NCI-H510A (cell line): Measurements from ENCODE around the gene MAGI2.

Experiments
- DNase-seq: peaks from one replicate; lab custom pipeline; 2025; lab: John Stamatoyannopoulos, UW

MAGI2 gene

GRCh38 chr7:77985974-77986339 is 1467.5 kb downstream of the MAGI2 start:
- no peak for DNase-seq

- DNase-seq, result no peak
These were observed 1468.1 kb downstream of the MAGI2 start for GRCh38 chr7:77985232-77985973.

DNA sequence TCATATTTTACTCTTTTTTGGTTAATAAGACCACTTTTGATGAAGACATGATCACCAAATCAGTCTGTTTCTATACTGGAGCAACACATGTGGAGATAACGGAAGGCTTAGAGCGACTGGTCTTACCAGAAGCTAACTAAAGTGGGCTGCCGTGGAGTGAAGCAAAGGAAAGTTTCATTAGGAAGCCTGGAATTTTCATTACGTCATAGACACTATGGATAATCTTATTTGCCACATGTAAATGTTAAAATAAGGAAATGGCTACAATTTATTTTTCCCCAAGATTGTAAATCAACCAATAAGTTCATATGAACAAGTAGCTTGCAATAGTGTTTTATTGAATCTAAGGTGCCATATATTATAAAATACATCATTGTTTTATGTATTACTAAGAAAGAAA is 1469.5 kb downstream of the MAGI2 start:
- DNase-seq, result no peak

DNA sequence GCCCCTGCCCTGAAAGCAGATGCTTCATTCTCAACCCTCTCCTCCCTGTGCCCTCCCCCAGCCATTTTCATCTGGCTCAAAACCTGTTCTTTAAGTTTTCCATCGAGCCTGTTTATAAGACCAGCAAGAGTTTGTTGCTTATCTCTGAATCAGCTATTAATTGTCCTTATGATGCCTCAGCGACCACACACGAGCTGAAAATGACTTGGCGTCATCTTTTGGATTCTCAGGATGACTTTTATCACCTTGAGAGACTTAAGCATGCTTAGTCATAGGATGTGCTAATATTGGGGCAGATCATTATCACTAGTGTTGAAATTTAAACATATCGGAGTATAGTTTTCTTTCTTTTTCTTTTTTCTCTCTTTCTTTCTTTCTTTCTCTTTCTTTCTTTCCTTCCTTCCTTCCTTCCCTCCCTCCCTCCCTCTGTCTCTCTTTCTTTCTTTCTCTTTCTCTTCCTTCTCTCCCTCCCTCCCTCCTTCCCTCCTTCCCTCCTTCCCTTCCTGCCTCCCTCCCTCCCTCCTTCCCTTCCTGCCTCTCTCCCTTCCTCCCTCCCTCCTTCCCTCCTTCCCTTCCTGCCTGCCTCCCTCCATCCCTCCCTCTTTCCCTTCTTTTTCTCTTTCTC is 1470.4 kb downstream of the MAGI2 start:
- no peak for DNase-seq

- no peak for DNase-seq
These were observed 1473.3 kb downstream of the MAGI2 start for GRCh38 chr7:77980087-77980713.

- no peak for DNase-seq
These were observed 1474.2 kb downstream of the MAGI2 start for GRCh38 chr7:77979219-77979618.

DNA sequence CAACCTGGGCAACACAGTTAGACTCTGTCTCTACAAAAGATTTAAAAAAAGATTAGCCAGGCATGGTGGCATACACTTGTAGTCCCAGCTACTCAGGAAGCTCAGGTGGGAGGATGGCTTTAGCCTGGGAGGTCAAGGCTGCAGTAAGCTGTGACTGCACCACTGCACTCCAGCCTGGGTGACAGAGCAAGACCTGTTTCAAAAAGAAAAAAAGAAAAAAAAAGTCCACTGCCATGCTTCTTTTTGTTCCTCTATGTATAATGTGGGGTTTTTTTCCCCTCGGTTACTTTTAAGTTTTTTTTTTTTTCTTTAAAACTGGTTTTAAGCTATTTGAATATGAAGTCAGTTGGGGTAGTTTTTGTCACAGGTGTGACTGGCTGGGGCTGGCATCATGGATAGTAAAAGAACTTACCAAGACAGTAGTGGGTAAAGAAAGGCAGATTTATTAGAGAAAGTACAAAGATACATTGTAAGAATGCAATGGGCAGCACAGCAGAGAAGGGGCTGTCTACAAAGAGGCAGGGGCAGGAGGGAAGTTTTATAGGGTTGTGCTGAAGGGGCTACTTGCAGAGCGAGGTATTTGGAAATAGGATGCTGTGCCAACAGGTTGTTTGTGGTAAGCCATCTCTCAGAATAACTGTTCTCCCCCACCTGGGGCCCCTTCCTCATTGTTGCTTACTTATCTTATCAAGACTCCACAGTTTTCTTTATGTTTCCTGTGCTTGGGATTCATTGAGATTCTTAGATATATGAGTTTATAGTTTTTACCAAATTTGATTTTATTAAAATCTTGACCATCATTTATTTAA is 1477.6 kb downstream of the MAGI2 start:
- no peak for DNase-seq

DNA sequence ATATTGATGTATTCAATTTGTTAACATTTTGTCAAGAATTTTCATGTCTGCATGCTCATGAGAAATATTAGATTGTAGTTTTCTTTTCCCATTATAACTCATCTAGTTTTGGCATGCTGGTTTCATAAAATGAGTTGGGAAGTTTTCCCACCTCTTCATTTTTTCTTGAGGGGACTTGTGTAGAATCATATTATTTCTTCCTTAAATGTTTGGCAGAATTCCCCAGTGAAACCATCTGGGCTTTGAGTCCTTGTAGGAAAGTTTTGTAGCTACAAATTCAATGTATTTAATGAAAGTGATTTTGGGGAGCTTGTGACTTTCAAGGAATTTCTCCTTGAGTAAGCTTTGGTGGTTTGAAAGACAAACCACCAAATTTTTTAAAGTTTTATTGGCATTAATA is 1481.7 kb downstream of the MAGI2 start:
- no peak for DNase-seq

GRCh38 chr7:77967429-77967828 is 1486.0 kb downstream of the MAGI2 start:
- DNase-seq, result no peak
